Measurements from ENCODE around the gene HOXC4.

GRCh38 chr12:54036620-54037359, 16.8 kb upstream of the HOXC4 start:
- TF ChIP-seq CTCF (IDR thresholded peaks at IDR 0.05; ENCODE audit: insufficient read depth, low read depth, low read length) = no peak
- TF ChIP-seq EZH2 (IDR thresholded peaks at IDR 0.05; ENCODE audit: insufficient read depth, low read length) = peak; percentile 30
